HG02571 (cell line): Measurements from ENCODE around the gene HLA-C.
"Not testable (repeated sequence)": the region's sequence is repeated elsewhere in the genome, so short reads cannot be mapped to it uniquely, and the experiment has no call there.

ENCODE experiments used
- ATAC-seq: cut with Tn5 transposase; IDR thresholded peaks from one replicate; pipeline ENCODE4 v1.9.1; 2021; ENCODE audit warnings: mild to moderate bottlenecking, moderate library complexity; ENCODE audit not compliant: unreplicated experiment

HLA-C gene

DNA sequence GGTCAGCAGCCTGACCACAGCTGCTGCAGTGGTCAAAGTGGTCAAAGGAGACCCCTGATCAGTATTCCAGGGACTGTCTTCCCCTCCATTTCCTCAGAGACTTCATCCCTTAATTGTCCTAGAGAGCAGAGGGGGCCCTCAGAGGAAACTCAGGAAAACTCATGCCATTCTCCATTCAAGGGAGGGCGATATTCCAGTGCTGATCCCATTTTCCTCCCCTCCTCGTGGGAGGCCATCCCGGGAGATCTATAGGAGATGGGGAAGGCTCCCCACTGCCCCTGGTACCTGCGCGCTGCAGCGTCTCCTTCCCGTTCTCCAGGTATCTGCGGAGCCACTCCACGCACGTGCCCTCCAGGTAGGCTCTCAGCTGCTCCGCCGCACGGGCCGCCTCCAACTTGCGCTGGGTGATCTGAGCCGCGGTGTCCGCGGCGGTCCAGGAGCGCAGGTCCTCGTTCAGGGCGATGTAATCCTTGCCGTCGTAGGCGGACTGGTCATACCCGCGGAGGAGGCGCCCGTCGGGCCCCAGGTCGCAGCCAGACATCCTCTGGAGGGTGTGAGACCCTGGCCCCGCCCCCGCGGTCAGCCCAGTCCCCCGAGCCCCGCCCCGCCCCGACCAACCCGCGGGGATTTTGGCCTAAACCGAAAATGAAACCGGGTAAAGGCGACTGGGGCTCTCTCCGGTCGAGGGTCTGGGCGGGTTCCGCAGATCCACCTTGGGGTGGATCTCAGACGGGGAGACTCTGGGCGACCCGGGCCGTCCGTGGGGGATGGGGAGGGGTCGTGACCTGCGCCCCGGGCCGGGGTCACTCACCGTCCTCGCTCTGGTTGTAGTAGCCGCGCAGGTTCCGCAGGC, 878 bp downstream of the HLA-C start:
- peak; percentile 29 for ATAC-seq

DNA sequence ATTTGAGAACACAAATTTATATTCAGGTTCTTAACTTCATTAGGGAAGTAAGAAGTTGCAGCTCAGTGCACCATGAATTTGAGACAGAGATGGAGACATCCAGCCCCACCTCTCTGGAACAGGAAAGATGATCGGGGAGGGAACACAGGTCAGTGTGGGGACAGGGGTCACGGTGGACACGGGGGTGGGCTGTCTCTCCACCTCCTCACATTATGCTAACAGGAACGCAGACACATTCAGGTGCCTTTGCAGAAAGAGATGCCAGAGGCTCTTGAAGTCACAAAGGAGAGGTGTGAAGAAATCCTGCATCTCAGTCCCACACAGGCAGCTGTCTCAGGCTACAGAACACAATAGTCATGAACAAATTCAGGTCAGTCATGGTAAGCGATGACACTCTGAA, 3.1 kb downstream of the HLA-C start:
- ATAC-seq: no peak

- no peak for ATAC-seq
Observed at GRCh38 chr6:31268369-31268765, 3.5 kb downstream of the HLA-C start.

DNA sequence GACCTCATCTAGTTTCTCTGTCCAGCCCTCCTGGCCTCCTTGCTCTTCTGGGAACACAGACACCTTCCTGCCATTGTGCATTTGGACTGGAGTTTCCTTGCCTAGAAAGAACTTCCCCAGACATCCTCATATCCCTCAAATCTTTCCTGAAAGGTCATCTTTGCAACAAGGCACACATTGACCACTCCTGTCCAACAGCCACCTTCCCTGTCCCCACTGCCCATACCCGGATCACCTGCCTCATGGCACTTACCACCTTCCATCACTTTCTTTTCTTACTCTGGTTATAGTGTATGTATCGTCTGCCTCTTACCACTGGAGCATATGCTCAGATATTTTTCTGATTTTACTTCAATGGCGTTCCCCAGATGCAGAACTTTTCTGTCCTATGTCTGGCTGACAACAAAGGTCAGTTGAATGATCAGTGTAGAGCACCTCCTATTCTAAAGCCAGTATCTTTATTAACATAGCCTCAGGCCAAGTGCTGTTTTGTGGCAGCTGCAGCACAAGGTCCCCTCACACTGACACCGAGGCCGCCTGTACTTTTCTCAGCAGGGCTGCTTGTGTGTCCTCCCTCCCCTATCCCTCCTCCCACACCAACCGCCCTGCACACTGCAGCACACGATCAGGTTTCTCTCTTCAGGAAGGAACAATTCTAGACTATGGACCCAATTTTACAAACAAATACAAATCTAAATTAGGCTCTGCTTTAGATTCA, 4.1 kb downstream of the HLA-C start:
- ATAC-seq: no peak

DNA sequence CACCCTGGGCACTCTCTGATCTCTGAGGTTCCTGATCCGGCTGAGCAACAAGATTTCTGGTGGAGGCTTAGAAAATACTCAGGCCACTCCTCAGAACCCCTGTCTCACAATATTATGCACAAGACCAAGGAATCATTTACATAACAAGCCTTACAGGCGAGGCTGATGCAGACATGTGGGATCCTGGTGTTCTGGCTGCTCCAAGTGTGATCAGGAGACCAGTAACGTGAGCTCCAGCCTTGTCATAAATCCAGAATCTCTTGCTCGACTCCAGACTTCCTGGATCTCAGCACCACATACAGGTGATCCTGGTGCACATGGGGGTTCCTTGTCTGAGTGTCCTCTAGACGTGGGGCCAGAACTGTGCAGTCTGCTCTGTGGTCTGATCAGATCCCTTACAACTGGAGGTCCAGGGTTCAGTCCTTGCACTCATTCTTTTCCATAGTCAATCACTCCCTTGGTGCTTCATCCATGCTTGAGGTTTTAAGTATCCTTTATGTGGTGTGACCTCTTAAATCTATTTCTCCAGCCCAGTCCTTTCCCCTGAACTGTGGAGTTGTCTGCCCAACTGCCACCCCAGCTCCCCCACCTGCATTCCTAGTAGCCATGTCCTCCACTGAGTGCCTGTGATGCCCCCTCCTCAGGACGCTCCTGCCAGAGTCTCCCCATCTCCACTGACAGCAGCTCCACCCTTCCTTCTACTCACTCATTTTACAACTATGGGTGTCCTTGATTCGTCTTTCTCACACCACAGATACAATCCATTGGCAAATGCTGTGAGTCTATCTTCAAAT, 5.1 kb downstream of the HLA-C start:
- no peak for ATAC-seq

GRCh38 chr6:31265926-31266325, 6.0 kb downstream of the HLA-C start:
- no peak for ATAC-seq

DNA sequence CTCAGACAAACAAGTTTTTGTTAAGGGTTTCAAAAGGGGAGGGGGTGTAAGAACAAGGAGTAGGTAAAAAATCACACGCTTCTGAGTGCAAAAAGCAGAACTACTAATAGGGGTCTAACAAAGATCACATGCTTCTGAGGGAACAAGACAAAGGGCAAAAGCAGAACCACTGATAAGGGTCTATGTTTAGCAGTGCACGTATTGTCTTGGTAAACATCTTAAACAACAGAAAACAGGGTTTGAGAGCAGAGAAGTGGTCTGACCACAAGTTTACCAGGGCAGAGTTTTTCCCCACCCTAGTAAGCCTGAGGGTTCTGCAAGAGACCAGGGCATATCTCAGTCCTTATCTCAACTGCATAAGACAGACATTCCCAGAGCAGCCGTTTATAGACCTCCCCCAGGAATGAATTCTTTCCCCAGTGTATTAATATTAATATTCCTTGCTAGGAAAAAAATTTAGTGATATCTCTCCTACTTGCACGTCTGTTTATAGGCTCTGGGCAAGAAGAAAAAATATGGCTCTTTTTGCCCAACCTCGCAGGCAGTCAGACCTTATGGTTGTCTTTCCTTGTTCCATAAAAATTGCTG, 8.5 kb downstream of the HLA-C start:
- ATAC-seq: not testable (repeated sequence)

GRCh38 chr6:31259995-31260394, 11.9 kb downstream of the HLA-C start:
- not testable (repeated sequence) for ATAC-seq

GRCh38 chr6:31252625-31253024, 19.3 kb downstream of the HLA-C start:
- no peak for ATAC-seq

- no peak for ATAC-seq
Observed at GRCh38 chr6:31251261-31251660, 20.6 kb downstream of the HLA-C start.

- ATAC-seq: no peak
Observed at GRCh38 chr6:31249184-31249583, 22.7 kb downstream of the HLA-C start.

DNA sequence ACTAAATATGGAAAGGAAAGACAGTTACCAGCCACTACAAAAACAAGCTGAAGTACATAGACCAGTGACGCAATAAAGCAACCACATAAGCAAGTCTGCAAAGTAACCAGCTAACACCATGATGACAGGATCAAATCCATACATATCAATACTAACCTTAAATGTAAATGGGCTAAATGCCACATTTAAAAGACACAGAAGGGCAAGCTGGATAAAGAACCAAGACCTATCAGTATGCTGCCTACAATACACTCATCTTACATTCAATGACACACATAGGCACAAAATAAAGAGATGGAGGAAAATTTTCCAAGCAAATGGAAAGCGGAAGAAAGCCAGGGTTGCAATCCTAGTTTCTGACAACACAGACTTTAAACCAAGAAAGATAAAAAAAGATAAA, 24.1 kb downstream of the HLA-C start:
- no peak for ATAC-seq

GRCh38 chr6:31246051-31246521, 25.8 kb downstream of the HLA-C start:
- no peak for ATAC-seq

DNA sequence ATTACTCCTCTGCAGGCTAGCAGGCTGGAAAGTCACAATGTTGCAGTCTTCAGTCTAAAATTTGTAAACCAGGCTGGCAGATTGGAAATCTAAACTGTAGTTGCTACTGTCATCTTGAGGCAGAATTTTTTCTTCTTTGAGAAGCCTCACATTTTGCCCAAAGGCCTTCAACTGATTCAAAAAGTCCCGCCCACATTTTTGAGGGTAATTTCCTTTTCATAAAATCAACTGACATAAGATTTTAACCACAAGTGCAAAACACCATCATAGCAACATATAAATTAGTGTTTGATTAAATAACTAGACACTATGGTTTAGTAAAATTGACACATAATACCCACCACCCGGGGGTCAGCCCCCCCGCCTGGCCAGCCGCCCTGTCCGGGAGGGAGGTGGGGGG, 28.4 kb downstream of the HLA-C start:
- no peak for ATAC-seq

DNA sequence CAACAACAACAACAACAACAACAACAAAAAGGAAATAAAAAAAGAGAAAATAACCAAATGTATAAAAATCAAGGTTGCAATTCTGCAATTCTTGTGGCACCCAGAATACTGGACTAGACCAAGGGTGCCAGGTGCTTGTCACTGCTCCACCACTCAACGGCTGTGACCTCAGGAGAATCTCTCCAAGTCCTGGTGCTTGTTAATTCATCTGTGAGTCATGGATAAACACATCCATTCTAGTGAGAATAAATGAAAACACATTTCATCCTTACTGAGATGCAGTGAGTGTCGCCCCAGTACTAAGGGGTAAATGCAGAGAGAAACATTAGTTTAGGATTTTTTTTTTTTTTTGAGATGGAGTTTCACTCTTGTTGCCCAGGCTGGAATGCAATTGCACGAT, 32.0 kb downstream of the HLA-C start:
- ATAC-seq: no peak

DNA sequence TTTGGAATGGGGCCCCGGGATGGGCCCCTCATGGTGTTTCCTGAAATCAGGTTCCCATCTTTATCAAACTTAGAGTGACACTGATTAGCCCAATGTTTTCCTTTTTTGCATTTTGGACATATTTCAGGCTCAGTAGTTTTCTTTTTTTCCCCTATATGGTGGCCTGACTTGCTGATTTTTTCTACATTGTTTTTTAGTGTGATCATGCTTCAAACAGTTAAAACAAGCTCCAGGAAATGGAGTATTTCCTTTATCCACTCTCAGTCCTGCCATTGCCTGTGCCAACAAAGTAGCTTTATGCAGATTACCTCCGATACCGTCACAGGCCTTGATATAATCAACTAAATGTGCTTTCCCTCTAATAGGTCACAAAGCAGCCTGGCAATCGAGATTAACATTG, 37.8 kb downstream of the HLA-C start:
- not testable (repeated sequence) for ATAC-seq

DNA sequence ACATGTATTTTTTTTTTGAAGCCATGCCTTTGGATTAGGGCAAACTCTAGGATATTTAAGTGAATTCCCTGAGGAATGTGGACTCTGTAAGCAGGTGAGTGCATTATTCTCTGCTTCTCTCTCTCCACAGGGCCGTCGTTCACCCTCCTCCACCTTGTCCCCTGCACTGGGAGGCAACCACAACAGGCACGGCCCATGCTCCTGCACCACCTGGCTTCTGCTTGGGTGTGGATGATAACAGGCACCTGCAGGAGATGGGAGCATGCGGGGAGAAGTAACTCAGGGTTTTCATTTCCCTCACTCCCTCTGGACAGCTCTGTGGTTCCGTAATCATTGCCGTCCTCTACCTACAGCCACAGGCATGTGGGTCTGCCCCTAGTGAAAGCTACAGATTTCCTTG, 43.4 kb downstream of the HLA-C start:
- ATAC-seq: no peak

DNA sequence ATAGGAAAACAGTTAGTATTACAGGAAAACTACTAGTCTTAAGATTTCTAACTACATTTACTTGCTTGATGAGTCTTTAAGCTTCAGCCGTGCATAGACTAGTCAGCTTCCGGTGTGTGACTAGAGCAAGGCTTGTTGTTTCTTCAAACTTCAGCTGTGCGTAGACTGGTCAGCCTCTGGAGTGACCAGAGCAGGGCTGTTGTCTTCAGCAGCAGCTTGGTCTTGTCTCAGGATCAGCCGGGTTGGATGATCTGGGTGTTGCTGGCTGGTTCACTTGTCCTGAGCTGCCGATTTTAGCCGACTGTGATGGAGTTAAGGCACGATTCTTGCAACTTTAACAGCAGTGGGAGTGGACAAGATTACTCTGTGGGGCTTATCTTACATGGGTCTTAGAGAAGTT, 44.7 kb downstream of the HLA-C start:
- ATAC-seq: no peak

DNA sequence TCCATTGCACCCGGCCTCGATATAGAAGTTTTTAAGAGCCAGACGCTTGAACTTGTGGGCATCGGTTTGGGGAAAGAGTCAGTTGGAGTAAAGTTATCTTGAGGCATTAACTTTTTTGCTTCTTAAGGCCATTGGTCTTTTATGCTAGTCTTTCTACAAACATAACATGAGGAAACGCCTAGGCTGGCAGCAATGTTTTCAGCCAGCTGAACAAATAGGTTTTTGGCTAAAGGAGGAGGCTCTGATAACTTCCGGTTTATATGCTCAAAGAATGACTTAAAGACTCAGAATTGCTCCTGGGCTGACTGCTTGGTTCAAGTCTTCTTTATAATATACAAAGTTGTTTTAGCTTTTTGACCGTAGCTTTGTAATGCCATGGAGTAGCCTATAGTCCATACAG, 46.2 kb downstream of the HLA-C start:
- ATAC-seq: no peak

GRCh38 chr6:31222496-31222895, 49.4 kb downstream of the HLA-C start:
- ATAC-seq: no peak
